HUDEP-2 (cell line): Measurements from ENCODE around the gene CYP51A1.
A peak's percentile ranks its signal among the peaks of the same experiment; 100 is the strongest.
"Not testable (repeated sequence)": the region's sequence is repeated elsewhere in the genome, so short reads cannot be mapped to it uniquely, and the experiment has no call there.

Experiments used
- DNase-seq, 76 experiments: peaks; one replicate each; lab custom pipeline; 2025; ENCODE audit not compliant: unreplicated experiment in 76 of 76; lab: John Stamatoyannopoulos, UW

The CYP51A1 gene

GRCh38 chr7:92134271-92135051, at the start of gene CYP51A1:
TSS of gene CYP51A1 (minus strand) at chr7:92134477. CDS start at chr7:92134364, 113 bp downstream.
- DNase-seq: peak; percentile 29 to 97 (median 84)

- peak in 74 of 76 experiments; percentile 8 to 87 (median 70) for DNase-seq
Observed at GRCh38 chr7:92178928-92179924, 44.9 kb upstream of the CYP51A1 start, which contains the start of gene LRRD1. TSS of gene LRRD1 (minus strand) at chr7:92179142. CDS start at chr7:92165202, 13,940 bp downstream.

GRCh38 chr7:92177362-92177761, 43.1 kb upstream of the CYP51A1 start:
- no peak for DNase-seq

GRCh38 chr7:92169529-92169928, 35.3 kb upstream of the CYP51A1 start:
- not testable (repeated sequence) for DNase-seq

GRCh38 chr7:92161271-92161670, 27.0 kb upstream of the CYP51A1 start:
- DNase-seq: peak in 42 of 76 experiments; percentile 1 to 84 (median 52)

- DNase-seq: no peak
Observed at GRCh38 chr7:92158660-92159575, 24.6 kb upstream of the CYP51A1 start.

- no peak for DNase-seq
Observed at GRCh38 chr7:92156990-92157389, 22.7 kb upstream of the CYP51A1 start.

- DNase-seq: no peak
Observed at GRCh38 chr7:92155108-92155739, 20.9 kb upstream of the CYP51A1 start.

GRCh38 chr7:92150450-92151017, 16.3 kb upstream of the CYP51A1 start:
- no peak for DNase-seq

GRCh38 chr7:92149736-92150239, 15.5 kb upstream of the CYP51A1 start:
- DNase-seq: no peak

GRCh38 chr7:92143192-92143880, 9.1 kb upstream of the CYP51A1 start:
- DNase-seq: not testable (repeated sequence)

- not testable (repeated sequence) for DNase-seq
Observed at GRCh38 chr7:92142791-92143190, 8.5 kb upstream of the CYP51A1 start.

- peak in 9 of 76 experiments; percentile 3 to 55 (median 9) for DNase-seq
Observed at GRCh38 chr7:92141161-92141560, 6.9 kb upstream of the CYP51A1 start.

GRCh38 chr7:92137557-92137956, 3.3 kb upstream of the CYP51A1 start:
- peak in 2 of 76 experiments; percentile 0 to 4 for DNase-seq

- peak in 18 of 76 experiments; percentile 1 to 52 (median 25) for DNase-seq
Observed at GRCh38 chr7:92135052-92135889, 994 bp upstream of the CYP51A1 start.

- peak in 68 of 76 experiments; percentile 3 to 85 (median 56) for DNase-seq
Observed at GRCh38 chr7:92133737-92134270, 473 bp downstream of the CYP51A1 start.

GRCh38 chr7:92133133-92133736, 1.0 kb downstream of the CYP51A1 start:
- no peak for DNase-seq
